HEK293T (cell line): ENCODE results near the gene MOGAT1.

Experiments used
- CTCF ChIA-PET: fragments of 350-600 bp; formaldehyde crosslinking; extraction: SDS; loops from one replicate; lab custom pipeline; 2021; ENCODE audit warnings: antibody characterized with exemption, inconsistent platforms; lab: Yijun Ruan, JAX
- POLR2A ChIA-PET: fragments of 350-600 bp; formaldehyde crosslinking; extraction: SDS; loops from one replicate; lab custom pipeline; 2020; ENCODE audit warnings: antibody characterized with exemption, inconsistent platforms; lab: Yijun Ruan, JAX
- DNase-seq: peaks from one replicate; pipeline ENCODE4 v3.0.0; 2012; ENCODE audit warnings: mixed read lengths; ENCODE audit errors: extremely low spot score
- ARNT ChIP-seq: fragments of 450-650 bp; IDR thresholded peaks from 2 replicates; pipeline ENCODE4 v1.6.1; 2017; ENCODE audit warnings: mild to moderate bottlenecking
- BHLHE40 ChIP-seq: fragments of 450-650 bp; IDR thresholded peaks from 2 replicates; pipeline ENCODE4 v1.6.1; 2016; ENCODE audit warnings: mild to moderate bottlenecking, moderate library complexity, borderline replicate concordance
- CTBP1 ChIP-seq: fragments of 450-650 bp; IDR thresholded peaks from 2 replicates; pipeline ENCODE4 v1.6.1; 2016; ENCODE audit warnings: borderline replicate concordance
- ELF4 ChIP-seq: fragments of 450-650 bp; IDR thresholded peaks from 2 replicates; pipeline ENCODE4 v1.6.1; 2017; ENCODE audit warnings: antibody characterized with exemption
- FOXA1 ChIP-seq: fragments of 450-650 bp; IDR thresholded peaks from 2 replicates; pipeline ENCODE4 v1.6.1; 2016; ENCODE audit warnings: mild to moderate bottlenecking
- FOXK2 ChIP-seq: fragments of 450-650 bp; IDR thresholded peaks from 2 replicates; pipeline ENCODE4 v1.6.1; 2016; ENCODE audit warnings: mild to moderate bottlenecking
- FOXM1 ChIP-seq: fragments of 450-650 bp; IDR thresholded peaks from 2 replicates; pipeline ENCODE4 v1.6.1; 2017; ENCODE audit warnings: mild to moderate bottlenecking, borderline replicate concordance
- HDGF ChIP-seq: fragments of 450-650 bp; IDR thresholded peaks from 2 replicates; pipeline ENCODE4 v1.6.1; 2017; ENCODE audit warnings: antibody characterized with exemption, borderline replicate concordance
- L3MBTL2 ChIP-seq: fragments of 450-650 bp; conservative IDR thresholded peaks from 2 replicates; pipeline ENCODE4 v1.6.1; 2016; ENCODE audit warnings: mild to moderate bottlenecking
- LEF1 ChIP-seq: fragments of 450-650 bp; IDR thresholded peaks from 2 replicates; pipeline ENCODE4 v1.6.1; 2017; ENCODE audit warnings: mild to moderate bottlenecking, borderline replicate concordance
- NFRKB ChIP-seq: fragments of 450-650 bp; IDR thresholded peaks from 2 replicates; pipeline ENCODE4 v1.6.1; 2016; ENCODE audit warnings: mild to moderate bottlenecking, moderate library complexity
- PKNOX1 ChIP-seq: fragments of 450-650 bp; IDR thresholded peaks from 2 replicates; pipeline ENCODE4 v1.6.1; 2016
- SP1 ChIP-seq: fragments of 450-650 bp; IDR thresholded peaks from 2 replicates; pipeline ENCODE4 v1.6.1; 2017
- SUZ12 ChIP-seq: fragments of 450-650 bp; IDR thresholded peaks from 2 replicates; pipeline ENCODE4 v1.6.1; 2016; ENCODE audit warnings: mild to moderate bottlenecking
- TARDBP ChIP-seq: fragments of 450-650 bp; IDR thresholded peaks from 2 replicates; pipeline ENCODE4 v1.6.1; 2016
- ZNF384 ChIP-seq: fragments of 450-650 bp; IDR thresholded peaks from 2 replicates; pipeline ENCODE4 v1.6.1; 2016

Gene MOGAT1

GRCh38 chr2:222738312-222738711 lies 66.9 kb downstream of the MOGAT1 start:
- POLR2A ChIA-PET: no interaction called here
- DNase-seq: no peak
- no peak for TF ChIP-seq NFRKB
- TF ChIP-seq ARNT: no peak
- TF ChIP-seq L3MBTL2: no peak
- no peak for TF ChIP-seq FOXK2
- no peak for TF ChIP-seq ELF4
- TF ChIP-seq SUZ12: no peak
- no peak for TF ChIP-seq BHLHE40
- TF ChIP-seq PKNOX1: no peak
- no peak for TF ChIP-seq LEF1
- TF ChIP-seq SP1: no peak
- CTCF ChIA-PET: no interaction called here

GRCh38 chr2:222738809-222739208 lies 67.4 kb downstream of the MOGAT1 start:
- ChIA-PET POLR2A (no interaction called here), CTCF (no interaction called here)
- TF ChIP-seq HDGF (no peak), ZNF384 (no peak), SP1 (no peak), SUZ12 (no peak), PKNOX1 (no peak), NFRKB (no peak), FOXA1 (no peak), LEF1 (no peak), CTBP1 (no peak), BHLHE40 (no peak), ELF4 (no peak), L3MBTL2 (no peak), TARDBP (no peak), ARNT (no peak), FOXM1 (no peak), FOXK2 (no peak)
- no peak for DNase-seq

- no peak for DNase-seq
- TF ChIP-seq BHLHE40 (no peak), ELF4 (no peak), HDGF (no peak), FOXK2 (no peak), SUZ12 (no peak), PKNOX1 (no peak), CTBP1 (no peak), ZNF384 (no peak), NFRKB (no peak), L3MBTL2 (no peak), ARNT (no peak), LEF1 (no peak), FOXM1 (no peak), SP1 (no peak), FOXA1 (no peak), TARDBP (no peak)
- ChIA-PET POLR2A (no interaction called here), CTCF (no interaction called here)
Measured at GRCh38 chr2:222739939-222740338, 68.5 kb downstream of the MOGAT1 start.

- ChIA-PET CTCF (no interaction called here), POLR2A (no interaction called here)
- DNase-seq: no peak
- TF ChIP-seq FOXM1: no peak
- no peak for TF ChIP-seq PKNOX1
- TF ChIP-seq NFRKB: no peak
Measured at GRCh38 chr2:222743251-222743812, 71.9 kb downstream of the MOGAT1 start.

- no peak for DNase-seq
- POLR2A ChIA-PET: no interaction called here
- CTCF ChIA-PET: interaction anchor here (1.4 kb wide), 1 partner anchor 18 kb away, joined by 3 read pairs; no protein-coding TSS in a partner anchor
- TF ChIP-seq ELF4 (no peak), HDGF (no peak)
Measured at GRCh38 chr2:222745836-222746559, 74.5 kb downstream of the MOGAT1 start.

- TF ChIP-seq NFRKB: no peak
- TF ChIP-seq HDGF: no peak
- TF ChIP-seq LEF1: no peak
- no peak for TF ChIP-seq ELF4
- no peak for TF ChIP-seq TARDBP
- TF ChIP-seq FOXM1: no peak
- no peak for TF ChIP-seq SUZ12
- TF ChIP-seq ZNF384: no peak
- TF ChIP-seq CTBP1: no peak
- TF ChIP-seq ARNT: no peak
- no peak for TF ChIP-seq BHLHE40
- TF ChIP-seq FOXA1: no peak
- TF ChIP-seq SP1: no peak
- TF ChIP-seq L3MBTL2: no peak
- TF ChIP-seq PKNOX1: no peak
- no peak for TF ChIP-seq FOXK2
- ChIA-PET CTCF (interaction anchor here (0.7 kb wide), 1 partner anchor 70 kb away, joined by 3 read pairs; no protein-coding TSS in a partner anchor), POLR2A (no interaction called here)
- no peak for DNase-seq
Measured at GRCh38 chr2:222747526-222748160, 76.2 kb downstream of the MOGAT1 start.
